Endothelial cell (in vitro differentiated cells): ENCODE results near the gene NAT8L. TPM values are rescaled to one million over a fixed set of nuclear protein-coding genes. Genes with fewer than 3 reads are reported as not detected.

ENCODE experiments used
- DNase-seq: peaks from one replicate; pipeline ENCODE4 v3.0.0; 2021; ENCODE audit warnings: low spot score
- H3K27ac Mint-ChIP-seq: one replicate; pipeline ENCODE4 v1.8.0; 2021; ENCODE audit warnings: mixed read lengths, inconsistent platforms; ENCODE audit not compliant: unreplicated experiment
- H3K27me3 Mint-ChIP-seq: one replicate; pipeline ENCODE4 v1.8.0; 2021; ENCODE audit warnings: mild to moderate bottlenecking, moderate library complexity, mixed read lengths, inconsistent platforms; ENCODE audit not compliant: unreplicated experiment
- H3K36me3 Mint-ChIP-seq: one replicate; pipeline ENCODE4 v1.8.0; 2021; ENCODE audit warnings: mild to moderate bottlenecking, low read depth, mixed read lengths, inconsistent platforms; ENCODE audit not compliant: unreplicated experiment
- H3K4me1 Mint-ChIP-seq: one replicate; pipeline ENCODE4 v1.8.0; 2021; ENCODE audit warnings: mild to moderate bottlenecking, mixed read lengths, inconsistent platforms; ENCODE audit not compliant: unreplicated experiment
- H3K4me3 Mint-ChIP-seq: one replicate; pipeline ENCODE4 v1.8.0; 2021; ENCODE audit warnings: mild to moderate bottlenecking, mixed read lengths, inconsistent platforms; ENCODE audit not compliant: unreplicated experiment
- H3K9me3 Mint-ChIP-seq: one replicate; pipeline ENCODE4 v1.8.0; 2021; ENCODE audit warnings: mixed read lengths, inconsistent platforms; ENCODE audit not compliant: unreplicated experiment
- CTCF ChIP-seq: fragments of 200-600 bp; sonication (generic); IDR thresholded peaks from one replicate; pipeline ENCODE4 v1.5.0; 2021; ENCODE audit warnings: antibody characterized with exemption; ENCODE audit not compliant: unreplicated experiment
- total RNA-seq: library from RNA; stranded (reverse); fragmentation: NEBNext Ultra II Directional; extraction: Animal tissue kit (Norgen Biotek cat#: 25700); gene quantifications from one replicate; pipeline ENCODE4 v1.2.1, GENCODE V29; 2021; ENCODE audit not compliant: unreplicated experiment

The NAT8L gene
- total RNA-seq, 1 donor from 2014 or later: 0.36 TPM

- Mint-ChIP-seq H3K36me3 (no peaks in the 10 kb centered on the region), H3K4me3 (no peak overlapping the region), H3K27ac (no peak overlapping the region), H3K4me1 (no peaks in the 10 kb centered on the region), H3K9me3 (no peaks in the 10 kb centered on the region), H3K27me3 (peaks cover 9% of the 10 kb centered on the region)
- DNase-seq: no peak
- TF ChIP-seq CTCF: no peak
These were observed 6.2 kb downstream of the NAT8L start for GRCh38 chr4:2065106-2065930.

GRCh38 chr4:2066011-2066551 lies 7.0 kb downstream of the NAT8L start:
- Mint-ChIP-seq H3K27ac (no peak overlapping the region), H3K36me3 (no peaks in the 10 kb centered on the region), H3K4me3 (no peak overlapping the region), H3K4me1 (no peaks in the 10 kb centered on the region), H3K9me3 (no peaks in the 10 kb centered on the region), H3K27me3 (peaks cover 10% of the 10 kb centered on the region)
- no peak for TF ChIP-seq CTCF
- no peak for DNase-seq

- Mint-ChIP-seq H3K27ac (no peak overlapping the region), H3K4me3 (no peak overlapping the region), H3K4me1 (no peaks in the 10 kb centered on the region), H3K27me3 (peaks cover 9% of the 10 kb centered on the region), H3K36me3 (no peaks in the 10 kb centered on the region), H3K9me3 (no peaks in the 10 kb centered on the region)
- no peak for DNase-seq
- TF ChIP-seq CTCF: no peak
These were observed 7.7 kb downstream of the NAT8L start for GRCh38 chr4:2066571-2067445.

GRCh38 chr4:2067446-2068197 lies 8.5 kb downstream of the NAT8L start:
- Mint-ChIP-seq H3K4me1 (no peaks in the 10 kb centered on the region), H3K27ac (no peak overlapping the region), H3K27me3 (peaks cover 8% of the 10 kb centered on the region), H3K4me3 (no peak overlapping the region), H3K9me3 (no peaks in the 10 kb centered on the region), H3K36me3 (no peaks in the 10 kb centered on the region)
- DNase-seq: no peak
- no peak for TF ChIP-seq CTCF
